ENCODE measurements around the gene SFTPB. TPM values are rescaled to one million over a fixed set of nuclear protein-coding genes. Genes with fewer than 3 reads are reported as not detected.

Gene SFTPB
- total RNA-seq, 1 experiment from 2014 or later: not detected

DNA sequence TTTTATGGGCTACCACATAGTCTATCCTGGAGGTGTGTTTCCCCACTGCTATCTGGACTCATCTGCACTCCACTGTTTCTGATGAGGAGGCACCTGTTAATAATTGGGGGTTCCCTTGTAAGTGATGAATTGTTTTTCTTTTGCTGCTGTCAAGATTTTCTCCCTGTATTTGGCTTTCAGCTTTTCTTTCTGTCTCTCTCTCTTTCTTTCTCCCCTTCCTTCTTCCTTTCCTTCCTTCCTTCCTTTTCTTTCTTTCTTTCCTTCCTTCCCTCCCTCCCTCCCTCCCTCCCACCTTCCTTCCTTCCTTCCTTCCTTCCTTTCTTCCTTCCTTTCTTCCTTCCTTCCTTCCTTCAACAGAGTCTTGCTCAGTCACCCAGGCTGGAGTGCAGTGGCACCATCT lies 35.3 kb upstream of the SFTPB start:
- no peak for DNase-seq (ENCODE audit: extremely low read depth, low read depth)

DNA sequence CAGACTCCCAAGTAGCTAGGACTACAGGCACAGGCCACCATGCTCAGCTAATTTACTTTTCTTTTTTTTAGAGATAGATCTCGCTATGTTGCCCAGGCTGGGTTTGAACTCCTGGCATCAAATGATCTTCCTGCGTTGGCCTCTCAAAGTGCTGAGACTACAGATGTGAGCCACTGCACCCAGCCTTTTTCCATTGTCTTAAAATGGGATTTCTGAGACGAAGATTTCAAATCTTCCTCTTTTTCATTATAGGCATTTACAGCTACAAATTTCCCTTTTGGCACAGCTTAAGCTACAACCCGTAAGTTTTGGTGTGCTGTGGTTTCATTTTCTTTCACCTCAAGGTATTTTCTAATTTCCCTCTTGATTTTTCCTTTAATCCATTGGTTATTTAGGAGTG lies 34.8 kb upstream of the SFTPB start:
- no peak for DNase-seq (ENCODE audit: extremely low read depth, low read depth)

DNA sequence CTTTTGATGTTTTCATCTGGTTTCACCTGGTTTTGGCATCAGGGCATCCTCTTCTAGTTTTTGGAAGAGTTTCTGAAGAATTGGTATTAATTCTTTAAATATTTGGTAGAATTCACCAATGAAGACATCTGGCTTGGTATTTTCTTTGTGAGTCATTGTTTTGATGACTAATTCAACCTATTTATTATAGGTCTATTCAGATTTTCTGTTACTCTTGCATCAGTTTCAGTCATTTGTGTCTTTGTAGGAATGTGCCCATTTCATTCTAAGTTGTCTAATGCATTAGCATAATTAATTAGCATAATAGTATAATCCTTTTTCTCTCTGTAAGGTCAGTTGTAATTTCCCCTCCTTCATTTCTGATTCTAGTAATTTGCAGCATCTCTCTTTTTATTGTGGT lies 34.2 kb upstream of the SFTPB start:
- peak; percentile 59 for DNase-seq (ENCODE audit: extremely low read depth, low read depth)

DNA sequence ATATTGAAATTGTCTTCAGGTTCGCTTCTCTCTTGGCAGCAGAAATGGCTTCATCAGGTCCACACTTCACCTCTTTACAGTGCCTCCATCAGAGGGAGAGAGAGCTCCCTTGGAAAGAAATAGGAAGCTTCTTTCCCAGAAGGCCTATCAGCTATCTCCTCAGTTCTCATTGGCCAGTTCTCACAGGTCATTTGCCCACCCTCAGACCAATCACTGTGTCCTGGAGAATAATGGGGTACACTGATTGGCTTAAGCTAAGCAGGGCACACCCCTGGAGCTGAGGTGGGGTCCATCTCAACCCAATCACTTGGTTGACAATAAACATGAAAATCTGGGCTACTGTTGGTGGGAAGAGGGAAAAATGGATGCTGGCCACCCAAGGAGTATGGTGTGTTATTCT lies 31.3 kb upstream of the SFTPB start:
- DNase-seq (ENCODE audit: extremely low read depth, low read depth): no peak

DNA sequence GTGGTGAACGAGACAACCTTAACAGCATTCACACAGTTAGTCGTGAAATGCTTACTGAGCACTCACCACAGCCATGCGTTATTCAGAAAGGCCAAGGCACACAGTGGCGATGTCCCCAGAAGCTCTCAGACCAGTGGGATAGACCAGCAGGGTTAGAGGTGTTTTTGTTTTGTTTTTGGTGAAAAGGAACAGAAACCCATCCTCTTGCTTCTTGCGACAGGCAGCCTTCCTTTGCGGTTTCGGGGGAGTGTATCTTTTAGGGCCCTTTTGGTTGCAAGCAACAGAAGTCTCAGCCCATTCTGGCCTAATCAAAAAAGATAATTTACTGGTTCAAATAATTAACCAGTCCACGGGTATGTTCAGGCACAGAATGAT lies 30.9 kb upstream of the SFTPB start:
- no peak for DNase-seq (ENCODE audit: extremely low read depth, low read depth)

DNA sequence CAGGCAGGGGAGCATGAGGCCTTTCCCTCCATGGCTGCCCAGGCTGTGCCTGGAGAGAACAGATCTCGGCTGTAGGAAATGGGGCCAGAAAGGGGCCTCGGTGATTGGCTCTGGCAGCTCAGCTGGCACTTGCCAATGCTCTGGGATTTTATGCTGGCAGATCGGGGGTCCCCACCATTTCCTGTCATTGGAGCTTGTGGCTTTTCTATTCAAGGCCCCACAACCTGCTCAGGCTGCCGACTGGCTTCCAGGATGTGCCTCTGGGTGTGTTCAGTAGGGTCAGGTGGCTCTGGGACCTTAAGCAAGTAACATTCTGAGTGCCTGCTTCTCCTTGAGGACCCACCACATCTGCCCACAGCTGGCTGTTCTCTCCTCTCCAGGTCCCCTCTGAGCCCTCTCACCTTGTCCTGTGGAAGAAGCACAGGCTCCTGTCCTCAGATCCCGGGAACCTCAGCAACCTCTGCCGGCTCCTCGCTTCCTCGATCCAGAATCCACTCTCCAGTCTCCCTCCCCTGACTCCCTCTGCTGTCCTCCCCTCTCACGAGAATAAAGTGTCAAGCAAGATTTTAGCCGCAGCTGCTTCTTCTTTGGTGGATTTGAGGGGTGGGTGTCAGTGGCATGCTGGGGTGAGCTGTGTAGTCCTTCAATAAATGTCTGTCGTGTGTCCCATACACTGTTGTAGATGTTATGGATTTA lies 30.3 kb upstream of the SFTPB start:
- DNase-seq (ENCODE audit: extremely low read depth, low read depth): no peak

DNA sequence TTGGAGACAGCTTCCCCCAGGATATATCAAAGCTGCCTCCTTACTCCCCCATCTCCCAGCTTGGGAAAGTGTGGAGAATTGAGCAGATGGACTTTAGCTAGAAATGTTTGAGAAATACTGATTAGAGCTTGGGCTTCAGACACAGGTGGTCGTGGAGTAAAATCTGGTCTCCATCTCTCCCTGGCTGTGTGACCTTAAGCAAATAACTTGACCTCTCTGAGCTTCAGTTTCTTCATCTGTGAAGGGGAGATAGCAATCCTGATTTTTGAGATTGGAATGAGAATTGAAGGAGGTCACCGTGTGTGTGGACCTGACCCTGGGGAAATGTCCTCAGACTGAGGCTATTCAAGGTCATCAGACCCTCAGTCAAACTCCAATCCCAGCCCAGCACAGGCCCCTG lies 29.7 kb upstream of the SFTPB start:
- DNase-seq (ENCODE audit: extremely low read depth, low read depth): no peak

DNA sequence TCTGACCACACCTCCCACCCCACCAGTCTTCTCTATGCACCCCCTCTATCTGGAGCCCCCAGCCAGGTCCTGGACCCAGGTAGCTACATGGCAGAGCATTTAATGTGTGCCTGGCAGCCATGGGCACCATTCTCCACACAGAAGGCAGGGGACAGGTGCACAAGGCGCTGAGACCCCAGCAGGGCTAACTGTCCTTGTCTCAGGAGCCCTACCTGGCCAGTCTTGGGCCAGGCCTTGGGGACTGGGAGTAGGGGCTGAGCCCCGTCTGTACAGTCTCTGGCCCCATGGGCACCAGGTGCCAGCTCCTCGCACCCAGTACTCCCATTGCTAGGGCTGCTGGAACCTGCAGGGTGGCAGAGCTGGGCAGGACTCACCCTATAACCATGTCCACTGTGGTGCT lies 29.1 kb upstream of the SFTPB start:
- no peak for DNase-seq (ENCODE audit: extremely low read depth, low read depth)

DNA sequence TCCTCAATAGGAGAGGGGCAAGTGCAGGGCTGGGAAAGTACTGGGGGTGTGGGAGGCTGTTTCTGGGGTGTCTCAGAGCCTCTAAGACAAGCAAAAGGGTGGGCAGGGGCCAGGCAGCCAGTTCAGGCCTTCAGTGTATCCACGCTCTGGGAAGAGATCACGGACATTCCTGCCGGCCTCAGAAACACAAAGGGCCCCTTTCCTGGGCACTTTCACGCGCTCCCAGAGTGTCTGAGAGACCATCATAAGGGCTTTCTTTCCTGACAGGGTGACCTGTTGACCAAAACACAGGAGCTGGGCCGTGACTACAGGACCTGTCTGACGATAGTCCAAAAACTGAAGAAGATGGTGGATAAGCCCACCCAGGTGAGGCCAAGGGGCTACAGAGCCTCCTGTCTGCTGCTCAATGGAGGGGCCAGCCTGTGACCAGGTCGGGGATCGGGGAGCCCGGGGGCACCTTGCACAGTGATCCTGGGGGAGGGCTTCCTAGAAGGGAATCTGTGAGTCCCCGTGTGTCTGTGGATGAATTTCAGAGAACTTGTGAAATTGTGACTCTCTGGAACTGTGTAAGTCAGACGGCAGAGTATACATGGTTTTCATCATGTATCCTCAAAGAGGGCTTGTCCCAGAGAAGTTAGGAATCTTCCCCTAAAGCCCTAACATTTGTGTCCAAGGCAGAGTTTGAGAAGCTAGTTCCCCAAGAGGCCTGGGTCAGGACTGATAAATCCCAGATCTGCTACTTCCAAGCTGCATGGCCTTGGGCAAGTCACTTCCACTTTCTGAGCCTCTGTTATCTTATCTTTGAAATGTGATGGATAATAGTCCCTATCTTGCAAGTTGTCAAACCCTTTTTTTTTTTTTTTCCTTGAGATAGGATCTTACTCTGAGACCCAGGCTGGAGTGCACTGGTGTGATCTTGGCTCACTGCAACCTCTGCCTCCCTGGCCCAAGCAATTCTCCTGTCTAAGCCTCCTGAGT lies 28.0 kb upstream of the SFTPB start:
- no peak for DNase-seq (ENCODE audit: extremely low read depth, low read depth)

DNA sequence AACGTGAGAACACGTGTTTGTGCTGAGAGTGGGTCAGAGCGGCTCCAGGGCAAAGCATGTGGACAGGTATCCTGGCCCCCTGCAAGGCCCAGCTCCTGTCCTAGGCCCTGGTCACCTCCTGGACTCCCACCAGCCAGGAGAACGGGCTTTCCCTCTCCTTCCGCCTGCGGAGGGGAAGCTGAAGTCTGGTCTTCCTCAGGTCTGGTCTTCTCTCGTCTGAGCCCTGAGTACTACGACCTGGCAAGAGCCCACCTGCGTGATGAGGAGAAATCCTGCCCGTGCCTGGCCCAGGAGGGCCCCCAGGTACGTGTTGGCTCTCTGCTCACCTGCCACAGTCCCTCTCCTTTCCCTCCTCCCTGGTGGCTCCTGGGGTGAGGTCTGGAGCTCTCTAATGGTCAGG lies 27.1 kb upstream of the SFTPB start:
- no peak for DNase-seq (ENCODE audit: extremely low read depth, low read depth)

DNA sequence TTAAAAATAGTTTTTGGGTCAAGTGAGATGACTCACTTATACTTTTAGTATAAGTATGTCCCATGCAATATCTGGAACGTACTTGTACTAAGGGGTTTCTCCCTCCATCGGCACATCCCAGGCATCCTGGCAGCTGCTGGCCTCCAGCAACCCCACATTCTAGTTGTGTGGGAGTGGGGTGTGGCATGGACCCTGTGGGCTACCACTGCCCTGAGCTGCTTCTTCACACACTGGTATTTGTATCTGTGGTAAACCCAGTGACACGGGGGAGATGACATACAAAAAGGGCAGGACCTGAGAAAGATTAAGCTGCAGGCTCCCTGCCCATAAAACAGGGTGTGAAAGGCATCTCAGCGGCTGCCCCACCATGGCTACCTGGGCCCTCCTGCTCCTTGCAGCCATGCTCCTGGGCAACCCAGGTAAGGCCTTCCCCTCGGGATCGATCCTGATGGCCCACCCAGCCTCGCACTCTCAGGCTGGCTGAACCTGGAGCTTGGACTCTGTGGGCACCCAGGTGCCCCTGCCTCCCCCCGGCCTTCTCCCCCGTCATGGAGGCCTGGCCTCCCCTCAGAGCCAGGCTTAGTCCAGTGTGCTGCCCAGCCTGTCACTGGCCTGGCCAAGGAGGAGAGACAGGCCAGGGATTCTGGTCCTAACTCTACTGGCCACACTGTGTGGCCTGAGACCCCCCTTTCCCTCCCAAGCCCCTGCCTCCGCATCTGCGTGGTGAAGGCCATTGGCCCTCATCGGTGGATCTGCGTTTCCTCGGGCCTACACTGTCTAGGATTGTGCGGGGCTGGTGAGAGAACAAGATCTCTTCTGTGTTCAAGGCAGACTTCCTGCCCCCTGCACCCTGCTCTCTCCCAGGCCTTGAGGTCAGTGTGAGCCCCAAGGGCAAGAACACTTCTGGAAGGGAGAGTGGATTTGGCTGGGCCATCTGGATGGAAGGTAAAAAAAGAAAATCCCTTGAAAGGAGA lies 26.3 kb upstream of the SFTPB start, which contains the start of gene GNLY:
Gene GNLY (plus strand): TSS at position 307 of the 974 bp plus-strand sequence. CDS start 61 bp downstream, at position 368.
- DNase-seq (ENCODE audit: extremely low read depth, low read depth): no peak

DNA sequence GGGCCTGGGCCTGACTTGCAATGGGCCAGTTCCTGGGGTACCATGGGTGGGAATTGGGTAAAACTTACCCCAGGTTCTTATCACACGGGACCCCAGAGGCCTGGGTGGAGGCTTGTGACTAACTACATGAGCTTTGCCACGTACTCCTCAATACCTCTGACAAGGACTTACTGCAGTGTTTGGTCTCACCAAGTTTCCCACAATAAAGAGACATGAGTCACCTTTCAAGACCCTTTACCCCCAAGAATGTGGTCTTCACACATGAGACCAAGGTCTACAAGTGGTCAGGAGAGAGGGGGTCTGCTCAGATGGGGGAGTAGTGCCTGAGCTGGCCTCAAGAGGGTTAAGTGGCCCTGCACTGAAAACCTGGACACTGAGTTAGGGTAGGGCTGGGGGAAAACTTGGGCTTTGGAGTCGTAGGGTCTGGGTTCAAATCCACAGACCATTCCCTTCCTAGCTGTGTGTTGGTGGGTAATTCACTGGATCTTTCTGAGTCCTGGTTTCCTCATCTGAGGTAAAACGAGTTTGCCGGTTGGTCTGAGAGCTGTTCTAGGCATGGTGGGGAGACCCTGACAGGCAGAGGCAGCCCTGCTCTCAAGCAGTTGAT lies 24.1 kb upstream of the SFTPB start:
- no peak for DNase-seq (ENCODE audit: extremely low read depth, low read depth)

DNA sequence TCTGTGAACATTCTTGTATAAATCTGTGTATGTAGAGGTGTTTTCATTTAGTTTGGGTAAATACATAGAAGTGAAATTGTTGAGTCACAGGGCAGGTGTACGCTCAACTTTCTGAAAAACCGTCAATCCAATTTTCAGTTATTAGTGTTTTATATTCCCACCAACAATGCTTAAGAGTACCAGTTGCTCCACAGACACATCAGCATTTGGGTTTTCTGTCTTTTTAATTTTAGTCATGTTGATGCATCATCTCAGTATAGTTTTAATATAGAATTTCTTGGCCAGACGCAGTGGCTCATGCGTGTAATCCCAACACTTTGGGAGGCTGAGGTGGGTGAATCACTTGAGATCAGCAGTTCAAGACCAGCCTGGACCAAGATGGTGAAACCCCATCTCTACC lies 22.9 kb upstream of the SFTPB start:
- DNase-seq (ENCODE audit: extremely low read depth, low read depth): no peak

DNA sequence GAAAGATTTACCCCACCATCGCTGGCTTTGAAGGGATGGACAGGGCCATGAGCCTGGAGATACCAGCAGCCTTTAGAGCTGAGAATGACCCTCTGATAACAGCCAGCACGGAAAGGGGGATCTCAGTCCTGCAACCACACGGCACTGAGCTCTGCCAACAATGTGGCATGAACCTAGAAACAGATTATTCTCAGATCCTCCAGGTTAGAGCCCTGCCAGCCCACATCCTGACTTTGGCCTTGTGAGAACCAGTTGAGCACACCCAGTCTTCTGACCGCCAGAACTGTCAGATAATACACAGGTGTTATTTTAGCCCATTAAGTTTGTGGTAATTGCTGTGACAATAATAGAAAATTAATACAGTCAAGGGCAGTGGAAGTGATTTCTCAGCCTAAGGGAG lies 16.8 kb upstream of the SFTPB start:
- DNase-seq (ENCODE audit: extremely low read depth, low read depth): no peak

DNA sequence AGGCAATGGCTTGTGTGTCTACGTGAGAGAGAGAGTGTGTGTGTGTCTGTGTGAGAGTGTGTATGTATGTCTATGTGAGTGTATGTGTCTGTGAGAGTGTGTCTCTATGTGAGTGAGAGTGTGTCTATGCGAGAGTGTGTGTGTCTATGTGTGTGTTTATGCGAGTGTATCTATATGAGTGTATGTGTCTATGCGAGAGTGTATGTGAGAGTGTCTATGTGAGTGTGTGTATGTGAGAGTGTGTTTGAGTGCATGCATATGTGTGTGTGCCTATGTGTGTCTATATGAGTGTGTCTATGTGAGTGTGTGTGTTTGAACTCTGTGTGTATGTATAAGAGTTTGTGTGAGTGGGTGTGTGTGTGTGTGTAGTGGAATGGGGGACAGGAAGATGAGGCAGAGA lies 16.4 kb upstream of the SFTPB start:
- DNase-seq (ENCODE audit: extremely low read depth, low read depth): no peak

DNA sequence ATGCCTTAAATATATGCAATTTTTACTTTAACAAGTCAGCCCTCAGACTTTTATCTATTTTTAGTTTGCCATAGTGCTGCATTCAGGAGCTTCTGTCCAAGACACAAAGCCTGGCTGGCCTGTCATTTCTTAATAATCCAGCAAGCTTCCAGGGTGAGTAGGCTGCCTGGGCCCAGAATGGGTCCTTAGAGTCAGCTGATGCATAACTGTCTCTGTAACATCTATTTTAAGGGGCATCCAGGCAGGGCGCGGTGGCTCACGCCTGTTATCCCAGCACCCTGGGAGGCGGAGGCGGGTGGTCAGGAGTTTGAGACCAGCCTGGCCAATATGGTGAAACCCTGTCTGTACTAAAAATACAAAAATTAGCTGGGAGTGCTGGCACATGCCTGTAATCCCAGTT lies 14.4 kb upstream of the SFTPB start:
- DNase-seq (ENCODE audit: extremely low read depth, low read depth): no peak

DNA sequence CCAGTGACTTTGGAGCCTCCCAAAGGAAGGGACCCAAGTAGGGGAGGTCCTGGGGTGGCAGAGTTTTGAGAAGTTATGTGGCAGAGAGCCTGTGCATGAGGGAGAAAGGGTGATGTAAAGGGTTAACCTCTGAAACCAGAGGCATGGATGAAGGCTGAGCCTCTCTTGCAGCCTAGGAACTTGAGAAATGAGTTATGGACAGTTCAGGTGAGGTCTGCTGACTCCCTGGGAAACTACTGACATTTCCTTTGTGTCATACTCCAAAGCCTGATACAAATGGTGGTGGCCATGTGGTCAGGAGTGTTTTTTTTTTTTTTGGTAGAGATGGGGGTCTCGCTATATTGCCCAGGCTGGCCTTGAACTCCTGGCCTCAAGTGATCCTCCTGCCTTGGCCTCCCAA lies 13.8 kb upstream of the SFTPB start:
- DNase-seq (ENCODE audit: extremely low read depth, low read depth): no peak

DNA sequence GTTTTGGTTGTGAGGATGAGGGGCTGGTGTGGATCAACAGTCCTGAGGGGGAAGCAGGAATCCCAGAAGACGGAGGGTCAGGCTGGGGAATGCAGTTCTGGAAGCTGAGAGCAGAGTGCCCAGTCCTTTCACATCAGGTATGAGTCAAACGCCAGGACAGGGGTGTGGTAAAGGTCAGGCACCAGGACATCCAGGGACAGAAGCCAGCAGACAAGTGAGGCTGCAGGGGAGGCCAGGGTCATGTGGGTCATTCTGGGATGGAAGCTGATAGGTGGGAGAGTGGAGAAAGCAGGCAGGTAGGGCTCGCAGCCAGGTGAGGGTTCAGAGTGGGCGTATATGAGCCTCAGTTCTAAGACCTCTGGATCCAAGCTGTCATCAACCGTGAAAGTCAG lies 13.4 kb upstream of the SFTPB start:
- DNase-seq (ENCODE audit: extremely low read depth, low read depth): no peak

DNA sequence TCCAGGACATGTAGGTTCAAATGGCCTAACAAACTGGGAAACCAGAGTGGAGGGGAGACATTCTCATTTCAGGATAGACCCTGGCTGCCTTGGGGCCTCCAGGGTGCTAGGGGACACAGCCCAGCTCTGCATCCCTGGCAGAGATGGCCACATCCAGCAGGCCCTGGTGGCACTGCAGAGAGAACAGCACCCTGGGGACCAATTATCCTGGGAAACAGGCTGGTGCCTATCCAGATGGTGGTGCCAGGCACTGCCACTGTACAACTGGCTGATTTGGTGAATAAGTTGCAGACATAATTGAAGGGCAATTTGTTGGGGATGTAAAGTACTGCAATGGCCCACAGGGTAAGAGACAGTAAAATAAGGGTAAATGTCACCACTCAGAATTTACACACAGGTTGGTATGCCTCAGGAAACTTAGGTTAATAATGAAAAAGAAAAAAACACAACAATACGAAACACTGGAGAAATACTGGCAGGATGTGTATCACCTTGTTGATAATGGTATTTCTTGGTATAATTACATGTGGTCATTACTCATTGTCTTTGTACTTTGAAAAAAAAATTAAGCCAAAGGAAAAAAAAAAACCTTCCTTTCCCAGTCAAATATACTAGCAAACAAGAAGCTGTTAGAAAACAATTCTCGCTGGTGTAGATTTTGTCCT lies 12.8 kb upstream of the SFTPB start:
- no peak for DNase-seq (ENCODE audit: extremely low read depth, low read depth)

All from NCI-H460 (cell line).